Mesenchymal stem cell (in vitro differentiated cells and primary cell): ENCODE results near the gene RASSF6.

ENCODE experiments used
- DNase-seq: peaks from one replicate; pipeline ENCODE4 v3.0.0-alpha.2; 2013
- H2AFZ ChIP-seq: one replicate; pipeline ENCODE4 v1.6.1; 2013; ENCODE audit warnings: low read depth, mild to moderate bottlenecking, control low read depth, inconsistent platforms, low read length, moderate library complexity
- H2AK5ac ChIP-seq: 2 replicates; pipeline ENCODE4 v1.6.1; 2013; ENCODE audit warnings: low read length, moderate library complexity, mild to moderate bottlenecking, inconsistent platforms; ENCODE audit not compliant: severe bottlenecking
- H2BK120ac ChIP-seq: one replicate; pipeline ENCODE4 v1.6.1; 2013; ENCODE audit warnings: low read depth, mild to moderate bottlenecking, inconsistent platforms, low read length, moderate library complexity
- H2BK12ac ChIP-seq, 2 experiments: one replicate each; pipeline ENCODE4 v1.6.1; 2013; ENCODE audit warnings: inconsistent platforms in 2 of 2, low read length in 2 of 2, mild to moderate bottlenecking in 2 of 2, moderate library complexity in 2 of 2, control low read depth in 1 of 2
- H2BK15ac ChIP-seq: one replicate; pipeline ENCODE4 v1.6.1; 2013; ENCODE audit warnings: mild to moderate bottlenecking, low read depth, inconsistent platforms; ENCODE audit not compliant: poor library complexity, severe bottlenecking
- H2BK5ac ChIP-seq: 2 replicates; pipeline ENCODE4 v1.6.1; 2013; ENCODE audit warnings: low read depth, mild to moderate bottlenecking, low read length, control low read depth, inconsistent platforms; ENCODE audit not compliant: poor library complexity, severe bottlenecking
- H3K14ac ChIP-seq, 2 experiments: one replicate each; pipeline ENCODE4 v1.6.1; 2013; ENCODE audit warnings: inconsistent platforms in 2 of 2, low read length in 2 of 2, control low read depth in 1 of 2, mild to moderate bottlenecking in 1 of 2, moderate library complexity in 1 of 2
- H3K18ac ChIP-seq, 2 experiments: one replicate each; pipeline ENCODE4 v1.6.1; 2013; ENCODE audit warnings: inconsistent platforms in 2 of 2, low read length in 2 of 2, control low read depth in 1 of 2, low read depth in 1 of 2, mild to moderate bottlenecking in 1 of 2
- H3K23ac ChIP-seq, 2 experiments: one replicate each; pipeline ENCODE4 v1.6.1; 2013; ENCODE audit warnings: inconsistent platforms in 2 of 2, low read length in 2 of 2, mild to moderate bottlenecking in 2 of 2, moderate library complexity in 2 of 2, control low read depth in 1 of 2
- H3K27ac ChIP-seq: 2 replicates; pipeline ENCODE4 v1.5.1; 2013; ENCODE audit warnings: mild to moderate bottlenecking, moderate library complexity, low read length, control low read depth, inconsistent platforms; ENCODE audit not compliant: poor library complexity, severe bottlenecking
- H3K27me3 ChIP-seq, 2 experiments: 2 replicates each; pipeline versions ENCODE4 v1.6.1 to v1.7.0; 2013; ENCODE audit warnings: low read length in 2 of 2, mild to moderate bottlenecking in 2 of 2, moderate library complexity in 2 of 2, control low read depth in 1 of 2, inconsistent platforms in 1 of 2; ENCODE audit not compliant: control insufficient read depth in 1 of 2, insufficient read depth in 1 of 2
- H3K36me3 ChIP-seq, 2 experiments: 2 replicates each; pipeline versions ENCODE4 v1.6.1 to v1.7.0; 2013; ENCODE audit warnings: low read length in 2 of 2, control low read depth in 1 of 2, inconsistent platforms in 1 of 2, low read depth in 1 of 2, mild to moderate bottlenecking in 1 of 2; ENCODE audit not compliant: insufficient read depth in 2 of 2, control insufficient read depth in 1 of 2
- H3K4ac ChIP-seq, 2 experiments: one replicate each; pipeline ENCODE4 v1.6.1; 2013; ENCODE audit warnings: inconsistent platforms in 2 of 2, low read length in 2 of 2, mild to moderate bottlenecking in 2 of 2, moderate library complexity in 2 of 2, control low read depth in 1 of 2, low read depth in 1 of 2
- H3K4me1 ChIP-seq: 2 replicates; pipeline ENCODE4 v1.6.1; 2013; ENCODE audit warnings: low read depth, low read length, control low read depth; ENCODE audit not compliant: control insufficient read depth, insufficient read depth
- H3K4me2 ChIP-seq: 2 replicates; pipeline ENCODE4 v1.6.1; 2013; ENCODE audit warnings: low read length, mild to moderate bottlenecking, inconsistent platforms; ENCODE audit not compliant: poor library complexity, severe bottlenecking
- H3K4me3 ChIP-seq, 2 experiments: 2 replicates each; pipeline versions ENCODE4 v1.5.1 to v1.7.0; 2013; ENCODE audit warnings: low read length in 2 of 2, mild to moderate bottlenecking in 2 of 2, control low read depth in 1 of 2, low read depth in 1 of 2; ENCODE audit not compliant: insufficient read depth in 1 of 2
- H3K79me1 ChIP-seq: replicated peaks from 2 replicates; pipeline ENCODE4 v1.6.1; 2013; ENCODE audit warnings: mild to moderate bottlenecking, control low read depth, low read length, inconsistent platforms; ENCODE audit not compliant: poor library complexity, severe bottlenecking
- H3K9ac ChIP-seq: 2 replicates; pipeline ENCODE4 v1.7.0; 2013; ENCODE audit warnings: mild to moderate bottlenecking, low read length, moderate library complexity
- H3K9me3 ChIP-seq: 2 replicates; pipeline ENCODE4 v1.7.0; 2013; ENCODE audit warnings: mild to moderate bottlenecking, low read length; ENCODE audit not compliant: control insufficient read depth
- H4K8ac ChIP-seq: one replicate; pipeline ENCODE4 v1.6.1; 2013; ENCODE audit warnings: inconsistent platforms, mild to moderate bottlenecking, low read length, moderate library complexity
- H4K91ac ChIP-seq: one replicate; pipeline ENCODE4 v1.6.1; 2013; ENCODE audit warnings: mild to moderate bottlenecking, low read length, inconsistent platforms
- WGBS: methylation state at CpG from one replicate; pipeline ENCODE4 v1.1.7; 2013; ENCODE audit warnings: mixed read lengths; 5-methylcytosine and 5-hydroxymethylcytosine counted together

Gene RASSF6

DNA sequence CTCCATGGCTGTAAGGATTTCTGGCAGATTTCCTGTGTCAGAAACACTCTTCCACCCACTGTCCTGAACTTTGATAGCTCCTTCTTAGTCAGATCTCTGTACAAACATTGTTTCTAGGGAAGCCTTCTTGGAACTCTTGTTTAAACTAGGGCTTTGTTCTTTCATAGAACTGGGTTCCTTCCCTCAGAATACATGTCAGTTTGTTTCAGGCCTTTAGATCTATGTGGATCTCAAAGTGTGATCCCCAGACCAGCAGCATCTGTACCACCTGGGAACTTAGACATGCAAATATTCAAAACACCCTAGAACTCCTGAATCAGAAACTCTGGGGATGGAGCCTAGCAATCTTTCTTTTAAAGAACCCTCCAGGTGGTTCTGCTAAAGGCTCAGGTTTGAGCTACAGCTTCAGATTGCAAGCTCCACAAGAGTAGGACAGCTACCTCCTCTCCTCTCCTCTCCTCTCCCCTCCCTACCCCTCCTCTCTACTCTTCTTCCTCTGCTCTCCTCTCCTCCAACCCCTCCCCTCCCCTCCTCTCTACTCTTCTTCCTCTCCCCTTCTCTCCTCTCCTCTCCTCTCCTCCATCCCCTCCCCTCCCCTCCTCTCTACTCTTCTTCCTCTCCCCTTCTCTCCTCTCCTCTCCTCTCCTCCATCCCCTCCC, 12.7 kb downstream of the RASSF6 start:
- Histone ChIP-seq H4K8ac (no peak overlapping the region), H2BK120ac (peak overlapping the region; percentile 11), H3K4me2 (no peak overlapping the region), H4K91ac (no peak overlapping the region), H3K27ac (no peak overlapping the region), H3K79me1 (no peaks in the 10 kb centered on the region), H3K36me3 (no peaks in the 10 kb centered on the region), H2AK5ac (no peak overlapping the region), H2BK15ac (no peak overlapping the region), H2BK12ac (peak overlapping the region in 1 of 2 experiments; percentile 4), H3K4me1 (peaks cover 2% of the 10 kb centered on the region), H3K9ac (no peak overlapping the region), H3K4me3 (no peak overlapping the region), H2BK5ac (no peak overlapping the region), H3K18ac (no peak overlapping the region), H3K27me3 (no peaks in the 10 kb centered on the region), H3K4ac (no peak overlapping the region), H3K23ac (no peak overlapping the region), H3K14ac (no peak overlapping the region), H3K9me3 (no peaks in the 10 kb centered on the region), H2AFZ (no peak overlapping the region)
- no peak for DNase-seq

DNA sequence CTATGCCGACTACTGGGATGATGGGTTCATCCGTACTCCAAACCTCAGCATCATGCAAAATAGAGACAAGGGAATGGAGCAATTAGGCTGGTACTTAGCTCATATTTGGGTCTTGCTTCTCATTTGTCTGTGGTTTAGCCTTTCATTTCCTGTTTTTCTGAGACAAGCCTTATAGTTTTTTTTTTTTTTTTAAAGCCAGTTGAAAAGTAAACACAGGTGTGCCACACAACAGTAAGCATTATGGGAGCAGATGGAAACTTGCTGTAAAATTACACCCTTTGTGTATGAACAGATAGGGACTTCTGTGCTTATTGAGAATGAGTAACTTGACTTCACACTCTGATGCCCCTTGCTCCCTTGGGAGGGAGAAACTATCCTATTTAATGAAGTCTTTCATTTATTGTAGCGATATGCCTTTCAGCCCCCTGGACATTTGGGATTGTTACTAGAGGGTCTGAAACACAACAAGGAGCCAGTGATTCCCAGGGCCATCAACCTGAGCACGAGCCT, 13.7 kb downstream of the RASSF6 start:
- no peak overlapping the region for H3K4me3 ChIP-seq
- no peak overlapping the region for H3K9ac ChIP-seq
- WGBS: 93% methylated on average over 4 of the region's 4 CpGs
- H2BK12ac ChIP-seq: peak overlapping the region in 1 of 2 experiments; percentile 25
- H3K23ac ChIP-seq: no peak overlapping the region
- no peak overlapping the region for H2AK5ac ChIP-seq
- H3K4me1 ChIP-seq: peaks cover 2% of the 10 kb centered on the region
- H3K79me1 ChIP-seq: no peaks in the 10 kb centered on the region
- H2BK5ac ChIP-seq: no peak overlapping the region
- H3K4ac ChIP-seq: no peak overlapping the region
- H2BK15ac ChIP-seq: no peak overlapping the region
- H3K27me3 ChIP-seq: no peaks in the 10 kb centered on the region
- no peak overlapping the region for H4K8ac ChIP-seq
- H3K14ac ChIP-seq: no peak overlapping the region
- no peak overlapping the region for H3K4me2 ChIP-seq
- DNase-seq: no peak
- no peak overlapping the region for H2AFZ ChIP-seq
- no peak overlapping the region for H4K91ac ChIP-seq
- no peak overlapping the region for H3K27ac ChIP-seq
- no peaks in the 10 kb centered on the region for H3K36me3 ChIP-seq
- no peaks in the 10 kb centered on the region for H3K9me3 ChIP-seq
- H3K18ac ChIP-seq: no peak overlapping the region
- no peak overlapping the region for H2BK120ac ChIP-seq

DNA sequence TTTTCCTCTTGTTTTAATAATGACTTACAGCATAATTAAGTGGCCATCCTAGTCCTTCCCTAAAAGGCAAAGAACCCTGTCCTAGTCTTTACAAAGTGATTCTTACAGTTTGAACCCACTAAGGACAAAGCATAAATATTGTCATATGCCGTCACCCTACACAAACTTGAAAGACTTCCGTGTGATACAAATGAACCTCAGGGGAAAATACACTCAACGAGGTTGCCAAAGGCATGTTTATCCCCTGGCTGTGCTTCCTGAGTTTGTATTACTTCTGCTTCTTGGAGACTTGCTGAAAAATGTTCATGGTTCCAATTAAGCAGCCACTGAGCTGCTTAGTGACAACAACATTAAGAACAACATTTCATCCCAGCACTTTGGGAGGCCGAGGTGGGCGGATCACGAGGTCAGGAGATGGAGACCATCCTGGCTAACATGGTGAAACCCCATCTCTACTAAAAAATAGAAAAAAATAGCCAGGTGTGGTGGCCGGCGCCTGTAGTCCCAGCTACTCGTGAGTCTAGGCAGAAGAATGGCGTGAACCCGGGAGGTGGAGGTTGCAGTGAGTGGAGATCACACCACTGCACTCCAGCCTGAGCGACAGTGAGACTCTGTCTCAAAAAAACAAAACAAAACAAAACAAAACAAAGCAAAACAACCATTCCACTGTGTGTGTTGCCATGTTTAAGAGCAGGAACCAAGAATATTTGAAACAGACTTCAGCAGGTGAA, 16.2 kb downstream of the RASSF6 start:
- H3K14ac ChIP-seq: no peak overlapping the region
- no peak overlapping the region for H4K91ac ChIP-seq
- H3K79me1 ChIP-seq: no peaks in the 10 kb centered on the region
- no peak overlapping the region for H3K23ac ChIP-seq
- H2BK5ac ChIP-seq: no peak overlapping the region
- no peak overlapping the region for H2BK120ac ChIP-seq
- WGBS: 79% methylated on average over 6 of the region's 12 CpGs
- H2BK12ac ChIP-seq: peak overlapping the region in 1 of 2 experiments; percentile 69
- peaks cover 7% of the 10 kb centered on the region for H3K4me1 ChIP-seq
- H3K4me3 ChIP-seq: no peak overlapping the region
- H2AFZ ChIP-seq: no peak overlapping the region
- H3K27ac ChIP-seq: no peak overlapping the region
- no peaks in the 10 kb centered on the region for H3K36me3 ChIP-seq
- DNase-seq: peak; percentile 69
- no peak overlapping the region for H4K8ac ChIP-seq
- no peak overlapping the region for H3K4me2 ChIP-seq
- no peaks in the 10 kb centered on the region for H3K9me3 ChIP-seq
- H3K9ac ChIP-seq: peak overlapping the region; percentile 7
- no peak overlapping the region for H3K4ac ChIP-seq
- no peaks in the 10 kb centered on the region for H3K27me3 ChIP-seq
- no peak overlapping the region for H2AK5ac ChIP-seq
- H2BK15ac ChIP-seq: no peak overlapping the region
- H3K18ac ChIP-seq: no peak overlapping the region

DNA sequence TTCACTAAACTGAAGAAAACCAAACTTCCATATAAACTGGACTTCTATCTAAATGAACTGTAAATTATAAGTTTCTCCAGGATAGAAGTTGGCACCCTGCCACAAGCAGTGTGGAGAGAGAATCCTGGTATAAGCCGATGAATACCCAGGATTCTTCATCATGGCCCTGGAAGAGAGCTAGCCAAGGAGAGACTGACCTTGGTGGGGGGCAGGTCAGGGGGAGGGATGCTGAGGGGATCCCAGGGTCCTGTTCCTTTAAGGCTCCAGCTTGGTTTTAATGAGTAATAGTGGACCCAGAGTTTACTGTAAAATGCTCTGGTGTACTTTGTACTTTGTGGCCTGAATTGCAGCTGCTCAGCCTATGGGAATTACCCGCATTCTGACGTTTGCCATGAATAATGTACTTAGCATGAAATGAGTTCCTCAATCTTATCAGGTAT, 16.9 kb downstream of the RASSF6 start:
- WGBS: 84% methylated on average over 3 of the region's 3 CpGs
- no peak overlapping the region for H3K14ac ChIP-seq
- H3K4me2 ChIP-seq: no peak overlapping the region
- H3K9ac ChIP-seq: peak overlapping the region; percentile 7
- no peak overlapping the region for H3K27ac ChIP-seq
- no peak overlapping the region for H4K91ac ChIP-seq
- no peak overlapping the region for H2BK12ac ChIP-seq
- no peaks in the 10 kb centered on the region for H3K79me1 ChIP-seq
- H3K9me3 ChIP-seq: no peaks in the 10 kb centered on the region
- H3K4me1 ChIP-seq: peaks cover 9% of the 10 kb centered on the region
- no peak overlapping the region for H2BK15ac ChIP-seq
- no peaks in the 10 kb centered on the region for H3K27me3 ChIP-seq
- H3K23ac ChIP-seq: no peak overlapping the region
- no peaks in the 10 kb centered on the region for H3K36me3 ChIP-seq
- peak overlapping the region; percentile 91 for H4K8ac ChIP-seq
- no peak overlapping the region for H2BK5ac ChIP-seq
- H3K18ac ChIP-seq: no peak overlapping the region
- H2AK5ac ChIP-seq: peak overlapping the region; percentile 50
- H3K4me3 ChIP-seq: no peak overlapping the region
- H2AFZ ChIP-seq: no peak overlapping the region
- H3K4ac ChIP-seq: no peak overlapping the region
- peak; percentile 85 for DNase-seq
- peak overlapping the region; percentile 38 for H2BK120ac ChIP-seq
